CD4-positive, alpha-beta T cell (primary cell): Measurements from ENCODE around the gene DCTD. TPM values are rescaled to one million over a fixed set of nuclear protein-coding genes. Genes with fewer than 3 reads are reported as not detected.

Experiments
- ATAC-seq: fragments of 200-7000 bp; cut with Tn5 transposase; one replicate; pipeline ENCODE4 v1.10.0; 2022; ENCODE audit warnings: mild to moderate bottlenecking; ENCODE audit not compliant: poor library complexity
- CTCF ChIA-PET: fragments of 350-600 bp; sonication (Branson Sonifier 250); formaldehyde crosslinking; loops from one replicate; lab custom pipeline; 2021; ENCODE audit warnings: antibody characterized with exemption, inconsistent platforms; lab: Charles Lee
- POLR2A ChIA-PET: fragments of 350-600 bp; sonication (Branson Sonifier 250); formaldehyde crosslinking; loops from one replicate; lab custom pipeline; 2021; ENCODE audit warnings: antibody characterized with exemption, inconsistent platforms; lab: Charles Lee
- DNase-seq, 14 experiments: peaks; one replicate each; pipeline ENCODE4 v3.0.0-alpha.2; 2013 to 2020; ENCODE audit warnings: mixed read lengths in 2 of 14
- H3K27ac ChIP-seq, 2 donors: one replicate each; pipeline versions ENCODE4 v1.5.1 to v1.7.0; 2013; ENCODE audit warnings: low read length in 2 of 2, low read depth in 1 of 2, mild to moderate bottlenecking in 1 of 2
- H3K27me3 ChIP-seq, 2 experiments: 1 replicate in 1 of 2; 2 replicates in 1 of 2; pipeline versions ENCODE4 v1.6.1 to v1.7.0; 2013; ENCODE audit warnings: low read length in 2 of 2, control low read depth in 1 of 2, mild to moderate bottlenecking in 1 of 2, moderate library complexity in 1 of 2; ENCODE audit not compliant: insufficient read depth in 2 of 2, control insufficient read depth in 1 of 2
- H3K36me3 ChIP-seq: one replicate; pipeline ENCODE4 v1.6.1; 2013; ENCODE audit warnings: low read length, control low read depth; ENCODE audit not compliant: insufficient read depth
- H3K4me1 ChIP-seq: one replicate; pipeline ENCODE4 v1.6.1; 2013; ENCODE audit warnings: low read length, control low read depth; ENCODE audit not compliant: insufficient read depth
- H3K4me3 ChIP-seq: one replicate; pipeline ENCODE4 v1.5.1; 2013; ENCODE audit warnings: mild to moderate bottlenecking, low read length, moderate library complexity
- H3K9me3 ChIP-seq, 2 experiments: 1 replicate in 1 of 2; 2 replicates in 1 of 2; pipeline versions ENCODE4 v1.6.1 to v1.7.0; 2013; ENCODE audit warnings: low read length in 2 of 2, mild to moderate bottlenecking in 2 of 2, control low read depth in 1 of 2, moderate library complexity in 1 of 2; ENCODE audit not compliant: control insufficient read depth in 1 of 2, insufficient read depth in 1 of 2
- H3K27ac Mint-ChIP-seq: one replicate; pipeline ENCODE4 v1.8.0; 2020; ENCODE audit warnings: mixed read lengths
- H3K27me3 Mint-ChIP-seq: one replicate; pipeline ENCODE4 v1.8.0; 2021; ENCODE audit warnings: mixed read lengths
- H3K36me3 Mint-ChIP-seq: one replicate; pipeline ENCODE4 v1.8.0; 2021; ENCODE audit warnings: low read depth, mixed read lengths
- H3K4me1 Mint-ChIP-seq: one replicate; pipeline ENCODE4 v1.8.0; 2021; ENCODE audit warnings: low read depth, mixed read lengths
- H3K4me3 Mint-ChIP-seq: one replicate; pipeline ENCODE4 v1.8.0; 2020; ENCODE audit warnings: mild to moderate bottlenecking, mixed read lengths
- H3K9me3 Mint-ChIP-seq: one replicate; pipeline ENCODE4 v1.8.0; 2020; ENCODE audit warnings: mixed read lengths
- intact Hi-C, 2 experiments: fragments of 100-400 bp; cut with DNase I in 1 of 2; cut with micrococcal nuclease in 1 of 2; formaldehyde crosslinking; loops; one replicate each; pipeline versions ENCODE4 v1.15.1 to v1.9.0; 2023 to 2025; cut with DNase I, micrococcal nuclease
- total RNA-seq, 174 experiments: library from RNA in 2 of 174; stranded (reverse) in 2 of 174; gene quantifications; one replicate each; pipeline ENCODE4 v1.2.3 and lab custom pipeline; 2021 to 2026
- TF ChIP-seq, protein P1 (sequence below): fragments of 200-600 bp; IDR thresholded peaks from one replicate; pipeline ENCODE4 v1.8.0; 2022; ENCODE audit warnings: antibody characterized with exemption, mild to moderate bottlenecking

Gene DCTD
- total RNA-seq, 2 experiments from 2014 or later: 49.4 to 54.3 TPM

DNA sequence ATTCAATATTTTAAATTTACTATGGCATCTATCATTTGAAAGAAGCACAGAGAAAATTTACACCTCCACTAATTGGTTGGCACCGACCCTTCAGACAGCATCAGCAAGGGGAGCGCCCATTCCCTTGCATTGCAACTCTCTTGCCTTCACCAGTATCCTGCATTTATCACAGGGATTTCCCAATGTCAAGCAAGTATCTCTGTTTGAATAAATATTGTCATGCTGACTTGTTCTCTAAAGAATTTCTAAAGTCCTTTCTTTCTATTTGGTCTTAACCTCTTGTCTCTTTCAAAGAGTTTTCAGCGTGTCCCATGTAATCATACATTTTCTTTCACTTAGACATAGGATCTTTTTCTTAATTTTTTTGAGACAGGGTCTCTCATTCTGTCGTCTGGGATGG lies 10.4 kb downstream of the DCTD start:
- peaks cover 51% of the 10 kb centered on the region for H3K36me3 ChIP-seq
- Mint-ChIP-seq H3K27ac (no peak overlapping the region), H3K4me1 (peaks cover 4% of the 10 kb centered on the region), H3K4me3 (no peak overlapping the region), H3K27me3 (no peaks in the 10 kb centered on the region), H3K36me3 (peaks cover 97% of the 10 kb centered on the region), H3K9me3 (no peaks in the 10 kb centered on the region)
- POLR2A ChIA-PET: no interaction called here
- intact Hi-C loops: no loop called here
- DNase-seq (no peak), ATAC-seq (no peak)
- CTCF ChIA-PET: no interaction called here
- peaks cover 3% of the 10 kb centered on the region for H3K4me1 ChIP-seq
- no peaks in the 10 kb centered on the region for H3K9me3 ChIP-seq
- H3K27ac ChIP-seq: no peak overlapping the region
- TF ChIP-seq, protein P1, sequence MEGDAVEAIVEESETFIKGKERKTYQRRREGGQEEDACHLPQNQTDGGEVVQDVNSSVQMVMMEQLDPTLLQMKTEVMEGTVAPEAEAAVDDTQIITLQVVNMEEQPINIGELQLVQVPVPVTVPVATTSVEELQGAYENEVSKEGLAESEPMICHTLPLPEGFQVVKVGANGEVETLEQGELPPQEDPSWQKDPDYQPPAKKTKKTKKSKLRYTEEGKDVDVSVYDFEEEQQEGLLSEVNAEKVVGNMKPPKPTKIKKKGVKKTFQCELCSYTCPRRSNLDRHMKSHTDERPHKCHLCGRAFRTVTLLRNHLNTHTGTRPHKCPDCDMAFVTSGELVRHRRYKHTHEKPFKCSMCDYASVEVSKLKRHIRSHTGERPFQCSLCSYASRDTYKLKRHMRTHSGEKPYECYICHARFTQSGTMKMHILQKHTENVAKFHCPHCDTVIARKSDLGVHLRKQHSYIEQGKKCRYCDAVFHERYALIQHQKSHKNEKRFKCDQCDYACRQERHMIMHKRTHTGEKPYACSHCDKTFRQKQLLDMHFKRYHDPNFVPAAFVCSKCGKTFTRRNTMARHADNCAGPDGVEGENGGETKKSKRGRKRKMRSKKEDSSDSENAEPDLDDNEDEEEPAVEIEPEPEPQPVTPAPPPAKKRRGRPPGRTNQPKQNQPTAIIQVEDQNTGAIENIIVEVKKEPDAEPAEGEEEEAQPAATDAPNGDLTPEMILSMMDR: no peak
- no peak overlapping the region for H3K4me3 ChIP-seq
- H3K27me3 ChIP-seq: no peaks in the 10 kb centered on the region

DNA sequence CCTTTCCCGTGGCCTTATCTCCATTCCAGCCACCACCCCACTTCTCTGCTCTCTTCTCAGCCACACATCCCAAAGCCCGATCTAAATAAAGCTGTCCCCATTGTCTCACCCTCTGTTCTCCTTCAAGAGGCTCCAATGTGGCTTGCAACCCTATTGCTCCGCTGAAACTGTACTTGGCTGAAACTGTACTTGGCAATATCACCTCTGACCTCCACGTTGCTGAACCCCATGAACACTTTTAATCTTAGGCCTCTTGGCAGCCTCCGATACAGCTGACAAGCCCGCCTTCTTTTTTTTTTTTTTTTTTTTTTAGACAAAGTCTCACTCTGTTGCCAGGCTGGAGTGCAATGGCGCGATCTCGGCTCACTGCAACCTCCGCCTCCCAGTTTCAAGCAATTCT lies 12.1 kb downstream of the DCTD start:
- intact Hi-C loops: no loop called here
- CTCF ChIA-PET: no interaction called here
- Histone ChIP-seq H3K9me3 (no peaks in the 10 kb centered on the region), H3K27ac (no peak overlapping the region), H3K27me3 (no peaks in the 10 kb centered on the region), H3K36me3 (peaks cover 48% of the 10 kb centered on the region), H3K4me3 (no peak overlapping the region), H3K4me1 (peaks cover 2% of the 10 kb centered on the region)
- ATAC-seq (no peak), DNase-seq (no peak)
- Mint-ChIP-seq H3K4me3 (no peak overlapping the region), H3K4me1 (peaks cover 4% of the 10 kb centered on the region), H3K27ac (no peak overlapping the region), H3K9me3 (no peaks in the 10 kb centered on the region), H3K27me3 (no peaks in the 10 kb centered on the region), H3K36me3 (peaks cover 93% of the 10 kb centered on the region)
- TF ChIP-seq, protein P1: no peak
- POLR2A ChIA-PET: interaction anchor here (0.7 kb wide), 1 partner anchor 322 kb away, joined by 3 read pairs; no protein-coding TSS in a partner anchor

DNA sequence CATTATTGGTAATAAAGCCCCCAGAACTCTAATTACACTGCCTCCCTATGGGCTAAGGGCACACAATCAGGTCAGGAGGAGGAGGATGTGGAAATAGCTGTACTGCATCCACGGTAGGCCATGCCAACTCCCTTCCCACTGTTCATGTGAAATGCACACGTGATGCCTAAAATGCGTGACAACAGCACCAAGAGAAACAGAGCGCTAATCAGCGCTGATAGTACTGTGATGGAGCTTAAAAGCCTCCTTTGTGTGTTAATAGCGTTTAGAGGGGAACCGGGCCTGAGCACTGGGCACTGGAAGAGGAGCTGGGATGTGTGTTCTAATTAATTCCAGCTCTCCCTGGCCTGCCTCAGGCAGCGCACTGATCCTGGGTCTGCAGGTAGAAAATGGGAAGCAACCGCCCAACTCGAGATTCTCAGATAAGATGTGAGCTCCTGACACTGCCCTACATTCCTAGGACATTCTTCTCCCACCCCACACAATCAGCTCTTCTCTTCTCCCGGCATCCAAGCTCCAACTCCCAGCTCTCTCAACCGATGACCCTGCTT lies 12.9 kb downstream of the DCTD start:
- no peaks in the 10 kb centered on the region for H3K27me3 Mint-ChIP-seq
- Histone ChIP-seq H3K36me3 (peaks cover 55% of the 10 kb centered on the region), H3K4me3 (no peak overlapping the region), H3K4me1 (no peaks in the 10 kb centered on the region), H3K9me3 (no peaks in the 10 kb centered on the region), H3K27ac (no peak overlapping the region), H3K27me3 (no peaks in the 10 kb centered on the region)
- ChIA-PET POLR2A (no interaction called here), CTCF (no interaction called here)
- TF ChIP-seq, protein P1: no peak
- H3K36me3 Mint-ChIP-seq: peaks cover 90% of the 10 kb centered on the region
- H3K4me1 Mint-ChIP-seq: peaks cover 4% of the 10 kb centered on the region
- H3K27ac Mint-ChIP-seq: no peak overlapping the region
- intact Hi-C loops: no loop called here
- no peaks in the 10 kb centered on the region for H3K9me3 Mint-ChIP-seq
- ATAC-seq (no peak), DNase-seq (no peak)
- no peak overlapping the region for H3K4me3 Mint-ChIP-seq
